HepG2 (cell line): Measurements from ENCODE around the gene OR1F1. TPM values are rescaled to one million over a fixed set of nuclear protein-coding genes. Genes with fewer than 3 reads are reported as not detected.

Source experiments
- CBX5 ChIP-seq: sonication (generic); formaldehyde crosslinking; IDR thresholded peaks from 2 replicates; pipeline ENCODE4 v1.4.0; 2020; ENCODE audit warnings: missing genetic modification reagents, borderline replicate concordance
- EHMT2 ChIP-seq: fragments of 200-600 bp; sonication (generic); IDR thresholded peaks from 2 replicates; pipeline ENCODE4 v1.7.0; 2017; ENCODE audit warnings: antibody characterized with exemption, low read depth, low read length, borderline replicate concordance
- ISL2 ChIP-seq: sonication (generic); formaldehyde crosslinking; IDR thresholded peaks from 2 replicates; pipeline ENCODE4 v1.5.0; 2020; ENCODE audit warnings: missing genetic modification reagents
- KLF6 ChIP-seq: IDR thresholded peaks from 2 replicates; pipeline ENCODE4 v1.8.0; 2016; ENCODE audit warnings: missing biosample characterization, missing genetic modification reagents
- NFATC3 ChIP-seq: sonication (generic); formaldehyde crosslinking; IDR thresholded peaks from 2 replicates; pipeline ENCODE4 v1.5.1; 2020; ENCODE audit warnings: mild to moderate bottlenecking, missing genetic modification reagents
- NR2F2 ChIP-seq: IDR thresholded peaks from 2 replicates; pipeline ENCODE4 v1.6.1; 2012; ENCODE audit warnings: low read depth, inconsistent platforms, borderline replicate concordance
- SALL1 ChIP-seq: sonication (generic); formaldehyde crosslinking; IDR thresholded peaks from 2 replicates; pipeline ENCODE4 v1.8.0; 2022; ENCODE audit warnings: mild to moderate bottlenecking, missing genetic modification reagents
- SOX6 ChIP-seq, 2 experiments: fragments of 450-650 bp in 1 of 2; sonication (generic) in 1 of 2; formaldehyde crosslinking in 1 of 2; IDR thresholded peaks; 2 replicates each; pipeline versions ENCODE4 v1.4.0 to v1.6.1; 2017 to 2020; ENCODE audit warnings: antibody characterized with exemption in 1 of 2, mild to moderate bottlenecking in 1 of 2, missing genetic modification reagents in 1 of 2
- SP140L ChIP-seq: sonication (generic); formaldehyde crosslinking; IDR thresholded peaks from 2 replicates; pipeline ENCODE4 v1.4.0; 2020; ENCODE audit warnings: missing genetic modification reagents, borderline replicate concordance
- STAT5B ChIP-seq: sonication (generic); formaldehyde crosslinking; IDR thresholded peaks from 2 replicates; pipeline ENCODE4 v1.4.0; 2020; ENCODE audit warnings: missing genetic modification reagents
- ZNF674 ChIP-seq: sonication (generic); formaldehyde crosslinking; IDR thresholded peaks from 2 replicates; pipeline ENCODE4 v1.5.0; 2020; ENCODE audit warnings: low read depth, mild to moderate bottlenecking, missing genetic modification reagents
- ZNF772 ChIP-seq: sonication (generic); formaldehyde crosslinking; IDR thresholded peaks from 2 replicates; pipeline ENCODE4 v1.5.0; 2020; ENCODE audit warnings: mild to moderate bottlenecking, missing genetic modification reagents
- ZSCAN12 ChIP-seq: sonication (generic); formaldehyde crosslinking; IDR thresholded peaks from 2 replicates; pipeline ENCODE4 v1.9.0; 2021; ENCODE audit warnings: mild to moderate bottlenecking, missing genetic modification reagents
- ZSCAN21 ChIP-seq: sonication (generic); formaldehyde crosslinking; IDR thresholded peaks from 2 replicates; pipeline ENCODE4 v1.8.0; 2022; ENCODE audit warnings: mild to moderate bottlenecking, missing genetic modification reagents, moderate library complexity, borderline replicate concordance
- polyA plus RNA-seq, 8 experiments: library from polyadenylated mRNA; depleted of rRNA in 3 of 8; stranded (reverse) in 7 of 8; unstranded in 1 of 8; fragments of >200 nt; fragmentation: Illumina TruSeq in 4 of 8; extraction: Trizol in 4 of 8; gene quantifications; 2 replicates each; pipeline versions ENCODE4 v1.2.1 to v1.2.3, GENCODE V29; 2011 to 2016; ENCODE audit warnings: low read depth in 4 of 8, missing spikeins in 1 of 8, mixed read lengths in 1 of 8; ENCODE audit not compliant: insufficient read depth in 1 of 8
- total RNA-seq, 5 experiments: library from RNA; depleted of rRNA; stranded (reverse); fragments of >200 nt; fragmentation: Illumina TruSeq; extraction: Trizol; gene quantifications; 2 replicates each; pipeline ENCODE4 v1.2.3, GENCODE V29; 2016; ENCODE audit warnings: low read depth in 1 of 5
- TF ChIP-seq, protein P1 (sequence below): sonication (generic); formaldehyde crosslinking; IDR thresholded peaks from 2 replicates; pipeline ENCODE4 v1.4.0; 2020; ENCODE audit warnings: missing genetic modification reagents
- TF ChIP-seq, protein P2 (sequence below): IDR thresholded peaks from 2 replicates; pipeline ENCODE4 v1.6.1; 2016
- TF ChIP-seq, protein P3 (sequence below): sonication (generic); formaldehyde crosslinking; IDR thresholded peaks from 2 replicates; pipeline ENCODE4 v1.4.0; 2020; ENCODE audit warnings: missing genetic modification reagents
- TF ChIP-seq, protein P4 (sequence below): sonication (generic); formaldehyde crosslinking; IDR thresholded peaks from 2 replicates; pipeline ENCODE4 v1.4.0; 2020; ENCODE audit warnings: missing genetic modification reagents
- TF ChIP-seq, protein P5 (sequence below): sonication (generic); formaldehyde crosslinking; IDR thresholded peaks from 2 replicates; pipeline ENCODE4 v1.8.1; 2022; ENCODE audit warnings: mild to moderate bottlenecking, missing genetic modification reagents
- TF ChIP-seq, protein P6 (sequence below): sonication (generic); formaldehyde crosslinking; IDR thresholded peaks from 2 replicates; pipeline ENCODE4 v1.4.0; 2020; ENCODE audit warnings: missing genetic modification reagents, mild to moderate bottlenecking, borderline replicate concordance

OR1F1 gene
- total and polyA plus RNA-seq, 2 of the 13 experiments (the other 11 are each of a cell fraction or from before 2014, with no cell fraction given) = 0.90 TPM; not detected in 1

DNA sequence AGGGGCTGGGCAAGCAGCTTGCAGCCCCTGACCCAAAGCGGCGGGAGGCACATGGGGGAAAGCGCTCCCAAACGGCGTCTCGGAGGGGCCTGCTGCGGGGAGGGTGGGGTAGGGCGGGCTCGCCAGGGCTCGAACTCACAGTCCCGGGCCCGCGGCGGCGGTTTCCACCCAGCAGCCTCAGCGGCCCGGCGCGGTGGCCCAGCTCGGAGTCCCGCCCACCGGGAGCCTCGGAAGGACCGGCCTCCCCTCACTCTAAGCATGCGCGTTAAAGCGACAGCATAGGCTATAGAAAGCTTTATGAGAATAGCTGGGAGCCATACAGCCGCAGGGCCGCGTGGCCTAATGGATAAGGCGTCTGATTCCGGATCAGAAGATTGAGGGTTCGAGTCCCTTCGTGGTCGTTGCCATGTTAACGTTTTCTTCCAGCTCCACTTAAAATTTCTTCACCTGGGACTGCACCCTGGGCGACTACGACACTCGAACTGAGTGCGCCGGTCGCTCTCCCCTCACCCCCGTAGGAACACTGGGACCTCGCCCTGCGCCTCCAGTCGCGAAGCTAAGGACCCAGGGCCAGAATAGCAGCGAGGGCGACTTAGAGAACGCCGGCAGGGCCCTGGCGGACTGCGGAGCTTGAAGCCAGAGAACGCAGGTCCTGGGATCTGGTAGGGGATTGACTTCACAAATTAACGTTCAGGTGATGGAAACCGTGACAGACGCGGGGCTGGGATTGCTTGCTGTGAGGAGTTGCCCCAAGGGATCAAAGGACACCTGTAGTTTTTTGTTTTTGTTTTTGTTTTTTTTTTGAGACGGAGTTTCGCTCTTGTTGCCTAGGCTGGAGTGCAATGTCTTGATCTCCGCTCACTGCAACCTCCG, 37.4 kb upstream of the OR1F1 start (continued):
- TF ChIP-seq, protein P1, sequence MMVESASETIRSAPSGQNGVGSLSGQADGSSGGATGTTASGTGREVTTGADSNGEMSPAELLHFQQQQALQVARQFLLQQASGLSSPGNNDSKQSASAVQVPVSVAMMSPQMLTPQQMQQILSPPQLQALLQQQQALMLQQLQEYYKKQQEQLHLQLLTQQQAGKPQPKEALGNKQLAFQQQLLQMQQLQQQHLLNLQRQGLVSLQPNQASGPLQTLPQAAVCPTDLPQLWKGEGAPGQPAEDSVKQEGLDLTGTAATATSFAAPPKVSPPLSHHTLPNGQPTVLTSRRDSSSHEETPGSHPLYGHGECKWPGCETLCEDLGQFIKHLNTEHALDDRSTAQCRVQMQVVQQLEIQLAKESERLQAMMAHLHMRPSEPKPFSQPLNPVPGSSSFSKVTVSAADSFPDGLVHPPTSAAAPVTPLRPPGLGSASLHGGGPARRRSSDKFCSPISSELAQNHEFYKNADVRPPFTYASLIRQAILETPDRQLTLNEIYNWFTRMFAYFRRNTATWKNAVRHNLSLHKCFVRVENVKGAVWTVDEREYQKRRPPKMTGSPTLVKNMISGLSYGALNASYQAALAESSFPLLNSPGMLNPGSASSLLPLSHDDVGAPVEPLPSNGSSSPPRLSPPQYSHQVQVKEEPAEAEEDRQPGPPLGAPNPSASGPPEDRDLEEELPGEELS = peak; percentile 71
- TF ChIP-seq NR2F2 (peak; percentile 74; the same call in 1 of the 2 replicates), CBX5 (peak; percentile 60; the same call in 1 of the 2 replicates), SALL1 (CRISPR knock-in tag) (peak; percentile 81), STAT5B (0 out of 2 replicates have a peak, but pooled peaks have one; percentile 62), ZNF674 (CRISPR knock-in tag) (peak; percentile 64; the same call in 1 of the 2 replicates), ZNF772 (CRISPR knock-in tag) (peak; percentile 86), KLF6 (0 out of 2 replicates have a peak, but pooled peaks have one; percentile 60), ZSCAN21 (CRISPR knock-in tag) (peak; percentile 73), NFATC3 (CRISPR knock-in tag) (no peak), ISL2 (peak; percentile 85), SOX6 (IDR thresholded peaks at IDR 0.05) (no peak), SOX6 (CRISPR knock-in tag; IDR thresholded peaks at IDR 0.05) (peak; percentile 79), EHMT2 (no peak), SP140L (CRISPR knock-in tag) (peak; percentile 44; the same call in 1 of the 2 replicates), ZSCAN12 (peak; percentile 92; the same call in 1 of the 2 replicates)
- TF ChIP-seq, protein P2, sequence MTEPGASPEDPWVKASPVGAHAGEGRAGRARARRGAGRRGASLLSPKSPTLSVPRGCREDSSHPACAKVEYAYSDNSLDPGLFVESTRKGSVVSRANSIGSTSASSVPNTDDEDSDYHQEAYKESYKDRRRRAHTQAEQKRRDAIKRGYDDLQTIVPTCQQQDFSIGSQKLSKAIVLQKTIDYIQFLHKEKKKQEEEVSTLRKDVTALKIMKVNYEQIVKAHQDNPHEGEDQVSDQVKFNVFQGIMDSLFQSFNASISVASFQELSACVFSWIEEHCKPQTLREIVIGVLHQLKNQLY (CRISPR knock-in tag) = peak; percentile 44; the same call in 1 of the 2 replicates
- TF ChIP-seq, protein P3, sequence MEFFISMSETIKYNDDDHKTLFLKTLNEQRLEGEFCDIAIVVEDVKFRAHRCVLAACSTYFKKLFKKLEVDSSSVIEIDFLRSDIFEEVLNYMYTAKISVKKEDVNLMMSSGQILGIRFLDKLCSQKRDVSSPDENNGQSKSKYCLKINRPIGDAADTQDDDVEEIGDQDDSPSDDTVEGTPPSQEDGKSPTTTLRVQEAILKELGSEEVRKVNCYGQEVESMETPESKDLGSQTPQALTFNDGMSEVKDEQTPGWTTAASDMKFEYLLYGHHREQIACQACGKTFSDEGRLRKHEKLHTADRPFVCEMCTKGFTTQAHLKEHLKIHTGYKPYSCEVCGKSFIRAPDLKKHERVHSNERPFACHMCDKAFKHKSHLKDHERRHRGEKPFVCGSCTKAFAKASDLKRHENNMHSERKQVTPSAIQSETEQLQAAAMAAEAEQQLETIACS (CRISPR knock-in tag) = no peak
- TF ChIP-seq, protein P4, sequence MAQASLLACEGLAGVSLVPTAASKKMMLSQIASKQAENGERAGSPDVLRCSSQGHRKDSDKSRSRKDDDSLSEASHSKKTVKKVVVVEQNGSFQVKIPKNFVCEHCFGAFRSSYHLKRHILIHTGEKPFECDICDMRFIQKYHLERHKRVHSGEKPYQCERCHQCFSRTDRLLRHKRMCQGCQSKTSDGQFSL (CRISPR knock-in tag) = 0 out of 2 replicates have a peak, but pooled peaks have one; percentile 34
- TF ChIP-seq, protein P5, sequence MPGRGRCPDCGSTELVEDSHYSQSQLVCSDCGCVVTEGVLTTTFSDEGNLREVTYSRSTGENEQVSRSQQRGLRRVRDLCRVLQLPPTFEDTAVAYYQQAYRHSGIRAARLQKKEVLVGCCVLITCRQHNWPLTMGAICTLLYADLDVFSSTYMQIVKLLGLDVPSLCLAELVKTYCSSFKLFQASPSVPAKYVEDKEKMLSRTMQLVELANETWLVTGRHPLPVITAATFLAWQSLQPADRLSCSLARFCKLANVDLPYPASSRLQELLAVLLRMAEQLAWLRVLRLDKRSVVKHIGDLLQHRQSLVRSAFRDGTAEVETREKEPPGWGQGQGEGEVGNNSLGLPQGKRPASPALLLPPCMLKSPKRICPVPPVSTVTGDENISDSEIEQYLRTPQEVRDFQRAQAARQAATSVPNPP = peak; percentile 74; the same call in 1 of the 2 replicates
- TF ChIP-seq, protein P6, sequence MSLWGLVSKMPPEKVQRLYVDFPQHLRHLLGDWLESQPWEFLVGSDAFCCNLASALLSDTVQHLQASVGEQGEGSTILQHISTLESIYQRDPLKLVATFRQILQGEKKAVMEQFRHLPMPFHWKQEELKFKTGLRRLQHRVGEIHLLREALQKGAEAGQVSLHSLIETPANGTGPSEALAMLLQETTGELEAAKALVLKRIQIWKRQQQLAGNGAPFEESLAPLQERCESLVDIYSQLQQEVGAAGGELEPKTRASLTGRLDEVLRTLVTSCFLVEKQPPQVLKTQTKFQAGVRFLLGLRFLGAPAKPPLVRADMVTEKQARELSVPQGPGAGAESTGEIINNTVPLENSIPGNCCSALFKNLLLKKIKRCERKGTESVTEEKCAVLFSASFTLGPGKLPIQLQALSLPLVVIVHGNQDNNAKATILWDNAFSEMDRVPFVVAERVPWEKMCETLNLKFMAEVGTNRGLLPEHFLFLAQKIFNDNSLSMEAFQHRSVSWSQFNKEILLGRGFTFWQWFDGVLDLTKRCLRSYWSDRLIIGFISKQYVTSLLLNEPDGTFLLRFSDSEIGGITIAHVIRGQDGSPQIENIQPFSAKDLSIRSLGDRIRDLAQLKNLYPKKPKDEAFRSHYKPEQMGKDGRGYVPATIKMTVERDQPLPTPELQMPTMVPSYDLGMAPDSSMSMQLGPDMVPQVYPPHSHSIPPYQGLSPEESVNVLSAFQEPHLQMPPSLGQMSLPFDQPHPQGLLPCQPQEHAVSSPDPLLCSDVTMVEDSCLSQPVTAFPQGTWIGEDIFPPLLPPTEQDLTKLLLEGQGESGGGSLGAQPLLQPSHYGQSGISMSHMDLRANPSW (CRISPR knock-in tag) = peak; percentile 74; the same call in 1 of the 2 replicates
